Neuronal stem cell (in vitro differentiated cells): ENCODE measurements around the gene ANKRD30A.

Source experiments
- DNase-seq: peaks from one replicate; pipeline ENCODE4 v3.0.0-alpha.2; 2013; ENCODE audit warnings: low spot score
- H2AFZ ChIP-seq: one replicate; pipeline ENCODE4 v1.6.1; 2013; ENCODE audit warnings: mild to moderate bottlenecking, low read length, inconsistent platforms
- H2AK5ac ChIP-seq: 2 replicates; pipeline ENCODE4 v1.6.1; 2013; ENCODE audit warnings: low read depth, mild to moderate bottlenecking, inconsistent platforms, low read length, moderate library complexity, mixed read lengths
- H2BK120ac ChIP-seq: 2 replicates; pipeline ENCODE4 v1.6.1; 2013; ENCODE audit warnings: low read depth, mild to moderate bottlenecking, inconsistent platforms, low read length, moderate library complexity, mixed read lengths
- H2BK12ac ChIP-seq: one replicate; pipeline ENCODE4 v1.6.1; 2013; ENCODE audit warnings: low read length, inconsistent platforms
- H2BK15ac ChIP-seq: 2 replicates; pipeline ENCODE4 v1.6.1; 2013; ENCODE audit warnings: mild to moderate bottlenecking, low read length, inconsistent platforms, mixed read lengths
- H2BK5ac ChIP-seq: one replicate; pipeline ENCODE4 v1.6.1; 2013; ENCODE audit warnings: inconsistent platforms, mild to moderate bottlenecking, low read length, moderate library complexity
- H3K14ac ChIP-seq: one replicate; pipeline ENCODE4 v1.6.1; 2013; ENCODE audit warnings: low read length, inconsistent platforms
- H3K18ac ChIP-seq: 2 replicates; pipeline ENCODE4 v1.6.1; 2013; ENCODE audit warnings: low read length, inconsistent platforms
- H3K23ac ChIP-seq: 2 replicates; pipeline ENCODE4 v1.6.1; 2013; ENCODE audit warnings: low read depth, mild to moderate bottlenecking, mixed read lengths, low read length, inconsistent platforms; ENCODE audit not compliant: poor library complexity
- H3K27ac ChIP-seq: replicated peaks from 3 replicates; pipeline ENCODE4 v1.5.1; 2013; ENCODE audit warnings: low read length, inconsistent platforms
- H3K27me3 ChIP-seq, 3 experiments: 2 replicates each; pipeline ENCODE4 v1.6.1; 2013; ENCODE audit warnings: low read length in 3 of 3, mild to moderate bottlenecking in 2 of 3, inconsistent platforms in 1 of 3, low read depth in 1 of 3, mixed read lengths in 1 of 3, moderate library complexity in 1 of 3; ENCODE audit not compliant: control insufficient read depth in 3 of 3, insufficient read depth in 3 of 3
- H3K36me3 ChIP-seq, 2 donors: replicated peaks in 1 of 2; 2 replicates each; pipeline ENCODE4 v1.6.1; 2013; ENCODE audit warnings: low read length in 2 of 2; ENCODE audit not compliant: control insufficient read depth in 2 of 2, insufficient read depth in 2 of 2
- H3K4ac ChIP-seq: 2 replicates; pipeline ENCODE4 v1.6.1; 2013; ENCODE audit warnings: inconsistent platforms, mild to moderate bottlenecking, low read length, moderate library complexity
- H3K4me1 ChIP-seq, 2 donors: 1 replicate in 1 of 2; 2 replicates in 1 of 2; pipeline ENCODE4 v1.6.1; 2013; ENCODE audit warnings: low read length in 2 of 2, low read depth in 1 of 2; ENCODE audit not compliant: control insufficient read depth in 2 of 2, insufficient read depth in 1 of 2
- H3K4me2 ChIP-seq: one replicate; pipeline ENCODE4 v1.6.1; 2013; ENCODE audit warnings: mild to moderate bottlenecking, low read length, inconsistent platforms; ENCODE audit not compliant: insufficient read depth, poor library complexity, severe bottlenecking
- H3K4me3 ChIP-seq, 2 donors: 2 replicates each; pipeline ENCODE4 v1.5.1; 2013; ENCODE audit warnings: low read length in 2 of 2, mild to moderate bottlenecking in 2 of 2, inconsistent platforms in 1 of 2, moderate library complexity in 1 of 2
- H3K79me1 ChIP-seq: one replicate; pipeline ENCODE4 v1.6.1; 2013; ENCODE audit warnings: low read depth, mild to moderate bottlenecking, inconsistent platforms, low read length, moderate library complexity
- H3K9ac ChIP-seq: one replicate; pipeline ENCODE4 v1.6.1; 2013; ENCODE audit warnings: mild to moderate bottlenecking, low read depth, low read length, inconsistent platforms; ENCODE audit not compliant: poor library complexity
- H3K9me3 ChIP-seq, 2 donors: replicated peaks in 1 of 2; 2 replicates each; pipeline versions ENCODE3 to v1.6.1; 2013; ENCODE audit warnings: low read length in 2 of 2, mild to moderate bottlenecking in 2 of 2, inconsistent platforms in 1 of 2, low read depth in 1 of 2, mixed read lengths in 1 of 2, moderate library complexity in 1 of 2; ENCODE audit not compliant: control insufficient read depth in 2 of 2, insufficient read depth in 1 of 2
- H4K8ac ChIP-seq: one replicate; pipeline ENCODE4 v1.6.1; 2013; ENCODE audit warnings: low read depth, mild to moderate bottlenecking, inconsistent platforms, low read length, moderate library complexity
- H4K91ac ChIP-seq: one replicate; pipeline ENCODE4 v1.6.1; 2013; ENCODE audit warnings: low read length, low read depth, mild to moderate bottlenecking, inconsistent platforms; ENCODE audit not compliant: poor library complexity
- WGBS, 2 donors: extraction: QIAGEN DNeasy Blood & Tissue Kit; methylation state at CpG; one replicate each; pipeline ENCODE4 v1.1.7; 2013; ENCODE audit warnings: missing lambda C conversion rate in 2 of 2, mixed read lengths in 1 of 2; ENCODE audit not compliant: insufficient read length in 2 of 2, insufficient replicate concordance in 1 of 2; ENCODE audit errors: extremely low coverage in 2 of 2; 5-methylcytosine and 5-hydroxymethylcytosine counted together

The ANKRD30A gene

GRCh38 chr10:37344413-37344812, 219.0 kb downstream of the ANKRD30A start:
- Histone ChIP-seq H3K4ac (no peak overlapping the region), H2BK120ac (no peak overlapping the region), H4K91ac (no peak overlapping the region), H3K23ac (no peak overlapping the region), H2BK12ac (no peak overlapping the region), H3K18ac (no peak overlapping the region), H2AFZ (no peak overlapping the region), H3K4me3 (no peak overlapping the region), H3K4me2 (no peak overlapping the region), H3K9ac (no peak overlapping the region), H2BK5ac (no peak overlapping the region), H2BK15ac (no peak overlapping the region), H2AK5ac (no peak overlapping the region), H3K14ac (no peak overlapping the region), H3K4me1 (no peaks in the 10 kb centered on the region), H3K9me3 (peaks cover 0 to 24% of the 10 kb centered on the region in 2 donors), H3K27me3 (no peaks in the 10 kb centered on the region), H3K79me1 (no peaks in the 10 kb centered on the region), H3K36me3 (no peaks in the 10 kb centered on the region), H3K27ac (no peak overlapping the region), H4K8ac (no peak overlapping the region)
- DNase-seq: no peak
- WGBS, 2 donors: no CpG with 5 or more reads among the region's 2 CpGs

GRCh38 chr10:37379991-37380390, 254.6 kb downstream of the ANKRD30A start:
- no peak for DNase-seq
- Histone ChIP-seq H2BK15ac (no peak overlapping the region), H4K91ac (no peak overlapping the region), H3K9me3 (peaks cover 0 to 25% of the 10 kb centered on the region in 2 donors), H3K79me1 (no peaks in the 10 kb centered on the region), H3K9ac (no peak overlapping the region), H3K23ac (no peak overlapping the region), H3K4me2 (no peak overlapping the region), H3K4me1 (no peaks in the 10 kb centered on the region), H3K4me3 (no peak overlapping the region), H2AFZ (no peak overlapping the region), H3K27me3 (no peaks in the 10 kb centered on the region), H2AK5ac (no peak overlapping the region), H3K18ac (no peak overlapping the region), H2BK5ac (no peak overlapping the region), H2BK120ac (no peak overlapping the region), H4K8ac (no peak overlapping the region), H2BK12ac (no peak overlapping the region), H3K4ac (no peak overlapping the region), H3K36me3 (no peaks in the 10 kb centered on the region), H3K14ac (no peak overlapping the region), H3K27ac (no peak overlapping the region)
- WGBS, 2 donors: no CpG with 5 or more reads among the region's 3 CpGs

- no peak overlapping the region for H4K91ac ChIP-seq
- no peak overlapping the region for H2BK120ac ChIP-seq
- no peak overlapping the region for H3K9ac ChIP-seq
- no peak for DNase-seq
- H3K4me3 ChIP-seq: no peak overlapping the region
- no CpG with 5 or more reads among the region's 3 CpGs for WGBS, 2 donors
- no peaks in the 10 kb centered on the region for H3K79me1 ChIP-seq
- H3K4me1 ChIP-seq: no peaks in the 10 kb centered on the region
- no peak overlapping the region for H3K23ac ChIP-seq
- no peak overlapping the region for H2BK15ac ChIP-seq
- H3K9me3 ChIP-seq: peaks cover 0 to 31% of the 10 kb centered on the region in 2 donors
- no peak overlapping the region for H3K18ac ChIP-seq
- no peak overlapping the region for H3K4ac ChIP-seq
- H3K36me3 ChIP-seq: no peaks in the 10 kb centered on the region
- H2BK12ac ChIP-seq: no peak overlapping the region
- H4K8ac ChIP-seq: no peak overlapping the region
- no peak overlapping the region for H2AFZ ChIP-seq
- H3K4me2 ChIP-seq: no peak overlapping the region
- H3K14ac ChIP-seq: no peak overlapping the region
- H3K27me3 ChIP-seq: no peaks in the 10 kb centered on the region
- H2BK5ac ChIP-seq: no peak overlapping the region
- no peak overlapping the region for H2AK5ac ChIP-seq
- no peak overlapping the region for H3K27ac ChIP-seq
Observed at GRCh38 chr10:37381271-37381670, 255.9 kb downstream of the ANKRD30A start.

- WGBS, 2 donors: no CpG with 5 or more reads among the region's 4 CpGs
Observed at GRCh38 chr10:37384923-37385322, 259.5 kb downstream of the ANKRD30A start.

More at GRCh38 chr10:37384923-37385322, 259.5 kb downstream of the ANKRD30A start:
- H3K4me3 ChIP-seq: no peak overlapping the region
- H2AFZ ChIP-seq: no peak overlapping the region
- no peak overlapping the region for H4K91ac ChIP-seq
- no peaks in the 10 kb centered on the region for H3K4me1 ChIP-seq
- no peak overlapping the region for H3K4me2 ChIP-seq
- no peaks in the 10 kb centered on the region for H3K27me3 ChIP-seq
- H2BK15ac ChIP-seq: no peak overlapping the region
- no peak overlapping the region for H3K27ac ChIP-seq
- H3K18ac ChIP-seq: no peak overlapping the region
- H3K9ac ChIP-seq: no peak overlapping the region
- no peaks in the 10 kb centered on the region for H3K36me3 ChIP-seq
- DNase-seq: no peak
- no peak overlapping the region for H3K14ac ChIP-seq
- peaks cover 0 to 24% of the 10 kb centered on the region in 2 donors for H3K9me3 ChIP-seq
- H3K23ac ChIP-seq: no peak overlapping the region
- H2BK5ac ChIP-seq: no peak overlapping the region
- H3K79me1 ChIP-seq: no peaks in the 10 kb centered on the region
- H2BK120ac ChIP-seq: no peak overlapping the region
- H2AK5ac ChIP-seq: no peak overlapping the region
- H2BK12ac ChIP-seq: no peak overlapping the region
- no peak overlapping the region for H4K8ac ChIP-seq
- H3K4ac ChIP-seq: no peak overlapping the region
